ENCODE measurements around the gene SLC9A8.

GRCh38 chr20:49887251-49888211, 74.9 kb downstream of the SLC9A8 start:
- no peak for TF ChIP-seq CTCF (IDR thresholded peaks at IDR 0.05; ENCODE audit: control extremely low read depth in 1 of 3, insufficient read depth in 1 of 3, low read depth in 1 of 3, low read length in 3 of 3)
- TF ChIP-seq TAF1 (IDR thresholded peaks at IDR 0.05; ENCODE audit: low read depth, low read length), result no peak
- no peak for TF ChIP-seq POLR2AphosphoS5 (IDR thresholded peaks at IDR 0.05; ENCODE audit: low read depth, low read length)
- no peak for TF ChIP-seq SIN3A (conservative IDR thresholded peaks at IDR 0.05 in 1 of 2, IDR thresholded peaks at IDR 0.05 in 1 of 2; ENCODE audit: low read depth in 1 of 2, low read length in 2 of 2)
- TF ChIP-seq RAD21 (IDR thresholded peaks at IDR 0.05 in 1 of 2, conservative IDR thresholded peaks at IDR 0.05 in 1 of 2; ENCODE audit: low read depth in 2 of 2, low read length in 2 of 2), result no peak
- TF ChIP-seq ATF2 (IDR thresholded peaks at IDR 0.05; ENCODE audit: low read length), result no peak

Data from H1 (cell line).